ENCODE measurements around the gene CDH23. TPM values are rescaled to one million over a fixed set of nuclear protein-coding genes. Genes with fewer than 3 reads are reported as not detected.

CDH23 gene
- total and polyA plus RNA-seq, 2 donors (not counting 1 experiment from before 2014, with no cell fraction given), result 0.01 to 0.17 TPM

- H4K20me1 ChIP-seq (ENCODE audit: control insufficient read depth, extremely low read depth, insufficient read depth, low read length), result no peaks in the 10 kb centered on the region
- H3K79me2 ChIP-seq (ENCODE audit: control insufficient read depth, insufficient read depth, low read length), result no peaks in the 10 kb centered on the region
- TF ChIP-seq CTCF (conservative IDR thresholded peaks at IDR 0.05 in 1 of 2, IDR thresholded peaks at IDR 0.05 in 1 of 2; ENCODE audit: low read depth in 1 of 2, low read length in 2 of 2), result no peak
- no peak for TF ChIP-seq EZH2 (IDR thresholded peaks at IDR 0.05; ENCODE audit: low read length, missing control alignments)
- H3K4me1 ChIP-seq (ENCODE audit: control insufficient read depth, extremely low read depth, insufficient read depth, low read length), result no peaks in the 10 kb centered on the region
- H3K9me3 ChIP-seq (ENCODE audit: control insufficient read depth, insufficient read depth, low read depth, low read length), result no peaks in the 10 kb centered on the region
- no peak overlapping the region for H3K9ac ChIP-seq (ENCODE audit: insufficient read depth, low read length)
- no peaks in the 10 kb centered on the region for H3K36me3 ChIP-seq (ENCODE audit: control insufficient read depth, insufficient read depth, low read length)
- DNase-seq (ENCODE audit: low read depth in 2 of 2), result no peak
- peaks cover 20% of the 10 kb centered on the region for H3K27me3 ChIP-seq (ENCODE audit: control insufficient read depth, insufficient read depth, low read length)
- no peak overlapping the region for H3K4me3 ChIP-seq (replicated peaks in 1 of 4; ENCODE audit: control extremely low read depth in 1 of 4, insufficient read depth in 1 of 4, low read depth in 3 of 4, low read length in 4 of 4)
- H3K4me2 ChIP-seq (ENCODE audit: extremely low read depth, insufficient read depth, low read length), result no peak overlapping the region
- no peak overlapping the region for H2AFZ ChIP-seq (ENCODE audit: low read length)
- no peak overlapping the region for H3K27ac ChIP-seq (ENCODE audit: insufficient read depth, low read length)
Observed at GRCh38 chr10:71375952-71376351, 20.8 kb upstream of the CDH23 start.

GRCh38 chr10:71378336-71379117 lies 18.2 kb upstream of the CDH23 start:
- Histone ChIP-seq H3K9ac (ENCODE audit: insufficient read depth, low read length) (no peak overlapping the region), H3K27ac (ENCODE audit: insufficient read depth, low read length) (no peak overlapping the region), H4K20me1 (ENCODE audit: control insufficient read depth, extremely low read depth, insufficient read depth, low read length) (no peaks in the 10 kb centered on the region), H3K36me3 (ENCODE audit: control insufficient read depth, insufficient read depth, low read length) (no peaks in the 10 kb centered on the region), H2AFZ (ENCODE audit: low read length) (no peak overlapping the region), H3K9me3 (ENCODE audit: control insufficient read depth, insufficient read depth, low read depth, low read length) (no peaks in the 10 kb centered on the region), H3K79me2 (ENCODE audit: control insufficient read depth, insufficient read depth, low read length) (no peaks in the 10 kb centered on the region), H3K4me3 (replicated peaks in 1 of 4; ENCODE audit: control extremely low read depth in 1 of 4, insufficient read depth in 1 of 4, low read depth in 3 of 4, low read length in 4 of 4) (no peak overlapping the region), H3K4me2 (ENCODE audit: extremely low read depth, insufficient read depth, low read length) (no peak overlapping the region), H3K4me1 (ENCODE audit: control insufficient read depth, extremely low read depth, insufficient read depth, low read length) (no peaks in the 10 kb centered on the region), H3K27me3 (ENCODE audit: control insufficient read depth, insufficient read depth, low read length) (peaks cover 2% of the 10 kb centered on the region)
- no peak for DNase-seq (ENCODE audit: low read depth in 2 of 2)
- TF ChIP-seq CTCF (conservative IDR thresholded peaks at IDR 0.05 in 1 of 2, IDR thresholded peaks at IDR 0.05 in 1 of 2; ENCODE audit: low read depth in 1 of 2, low read length in 2 of 2) (no peak), EZH2 (IDR thresholded peaks at IDR 0.05; ENCODE audit: low read length, missing control alignments) (no peak)

- H3K9me3 ChIP-seq (ENCODE audit: control insufficient read depth, insufficient read depth, low read depth, low read length), result no peaks in the 10 kb centered on the region
- no peak overlapping the region for H3K9ac ChIP-seq (ENCODE audit: insufficient read depth, low read length)
- H3K27me3 ChIP-seq (ENCODE audit: control insufficient read depth, insufficient read depth, low read length), result no peaks in the 10 kb centered on the region
- H3K4me3 ChIP-seq (replicated peaks in 1 of 4; ENCODE audit: control extremely low read depth in 1 of 4, insufficient read depth in 1 of 4, low read depth in 3 of 4, low read length in 4 of 4), result no peak overlapping the region
- no peak overlapping the region for H2AFZ ChIP-seq (ENCODE audit: low read length)
- H3K79me2 ChIP-seq (ENCODE audit: control insufficient read depth, insufficient read depth, low read length), result no peaks in the 10 kb centered on the region
- H3K4me1 ChIP-seq (ENCODE audit: control insufficient read depth, extremely low read depth, insufficient read depth, low read length), result no peaks in the 10 kb centered on the region
- H4K20me1 ChIP-seq (ENCODE audit: control insufficient read depth, extremely low read depth, insufficient read depth, low read length), result no peaks in the 10 kb centered on the region
- no peaks in the 10 kb centered on the region for H3K36me3 ChIP-seq (ENCODE audit: control insufficient read depth, insufficient read depth, low read length)
- H3K4me2 ChIP-seq (ENCODE audit: extremely low read depth, insufficient read depth, low read length), result no peak overlapping the region
- H3K27ac ChIP-seq (ENCODE audit: insufficient read depth, low read length), result no peak overlapping the region
- TF ChIP-seq EZH2 (IDR thresholded peaks at IDR 0.05; ENCODE audit: low read length, missing control alignments) (no peak), CTCF (conservative IDR thresholded peaks at IDR 0.05 in 1 of 2, IDR thresholded peaks at IDR 0.05 in 1 of 2; ENCODE audit: low read depth in 1 of 2, low read length in 2 of 2) (no peak)
- DNase-seq (ENCODE audit: low read depth in 2 of 2), result no peak
Observed at GRCh38 chr10:71379118-71379766, 17.5 kb upstream of the CDH23 start.

All from fibroblast of lung (primary cell).